Chondrocyte (in vitro differentiated cells): ENCODE measurements around the gene MYO16. TPM values are rescaled to one million over a fixed set of nuclear protein-coding genes. Genes with fewer than 3 reads are reported as not detected.

Experiments
- DNase-seq: peaks from one replicate; pipeline ENCODE4 v3.0.0; 2021; ENCODE audit warnings: mixed read lengths, low spot score
- H3K27ac Mint-ChIP-seq: one replicate; pipeline ENCODE4 v1.8.0; 2021; ENCODE audit warnings: mild to moderate bottlenecking, moderate library complexity, mixed read lengths; ENCODE audit not compliant: unreplicated experiment
- H3K27me3 Mint-ChIP-seq: 2 replicates; pipeline ENCODE4 v1.8.0; 2021; ENCODE audit warnings: low read depth, mixed read lengths
- H3K36me3 Mint-ChIP-seq: 2 replicates; pipeline ENCODE4 v1.8.0; 2021; ENCODE audit warnings: low read depth, mixed read lengths
- H3K4me1 Mint-ChIP-seq: 2 replicates; pipeline ENCODE4 v1.8.0; 2021; ENCODE audit warnings: low read depth, mild to moderate bottlenecking, mixed read lengths
- H3K4me3 Mint-ChIP-seq: one replicate; pipeline ENCODE4 v1.8.0; 2021; ENCODE audit warnings: mild to moderate bottlenecking, moderate library complexity, mixed read lengths; ENCODE audit not compliant: unreplicated experiment
- H3K9me3 Mint-ChIP-seq: 2 replicates; pipeline ENCODE4 v1.8.0; 2021; ENCODE audit warnings: low read depth, mixed read lengths
- total RNA-seq: library from RNA; stranded (reverse); gene quantifications from 3 replicates; pipeline ENCODE4 v1.2.1, GENCODE V29; 2021
- TF ChIP-seq, protein P1 (sequence below): fragments of 200-600 bp; sonication (generic); IDR thresholded peaks from 2 replicates; pipeline ENCODE4 v1.5.0; 2021; ENCODE audit warnings: antibody characterized with exemption, mild to moderate bottlenecking, moderate library complexity

Gene MYO16
- total RNA-seq, 1 donor from 2014 or later = 0.12 TPM

- no peak for DNase-seq
- peaks cover 19% of the 10 kb centered on the region for H3K27me3 Mint-ChIP-seq
- no peaks in the 10 kb centered on the region for H3K36me3 Mint-ChIP-seq
- H3K4me3 Mint-ChIP-seq = no peak overlapping the region
- TF ChIP-seq, protein P1, sequence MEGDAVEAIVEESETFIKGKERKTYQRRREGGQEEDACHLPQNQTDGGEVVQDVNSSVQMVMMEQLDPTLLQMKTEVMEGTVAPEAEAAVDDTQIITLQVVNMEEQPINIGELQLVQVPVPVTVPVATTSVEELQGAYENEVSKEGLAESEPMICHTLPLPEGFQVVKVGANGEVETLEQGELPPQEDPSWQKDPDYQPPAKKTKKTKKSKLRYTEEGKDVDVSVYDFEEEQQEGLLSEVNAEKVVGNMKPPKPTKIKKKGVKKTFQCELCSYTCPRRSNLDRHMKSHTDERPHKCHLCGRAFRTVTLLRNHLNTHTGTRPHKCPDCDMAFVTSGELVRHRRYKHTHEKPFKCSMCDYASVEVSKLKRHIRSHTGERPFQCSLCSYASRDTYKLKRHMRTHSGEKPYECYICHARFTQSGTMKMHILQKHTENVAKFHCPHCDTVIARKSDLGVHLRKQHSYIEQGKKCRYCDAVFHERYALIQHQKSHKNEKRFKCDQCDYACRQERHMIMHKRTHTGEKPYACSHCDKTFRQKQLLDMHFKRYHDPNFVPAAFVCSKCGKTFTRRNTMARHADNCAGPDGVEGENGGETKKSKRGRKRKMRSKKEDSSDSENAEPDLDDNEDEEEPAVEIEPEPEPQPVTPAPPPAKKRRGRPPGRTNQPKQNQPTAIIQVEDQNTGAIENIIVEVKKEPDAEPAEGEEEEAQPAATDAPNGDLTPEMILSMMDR = no peak
- no peaks in the 10 kb centered on the region for H3K4me1 Mint-ChIP-seq
- H3K9me3 Mint-ChIP-seq = no peaks in the 10 kb centered on the region
- no peak overlapping the region for H3K27ac Mint-ChIP-seq
Observed at GRCh38 chr13:108680011-108680410, 50.6 kb downstream of the MYO16 start.

DNA sequence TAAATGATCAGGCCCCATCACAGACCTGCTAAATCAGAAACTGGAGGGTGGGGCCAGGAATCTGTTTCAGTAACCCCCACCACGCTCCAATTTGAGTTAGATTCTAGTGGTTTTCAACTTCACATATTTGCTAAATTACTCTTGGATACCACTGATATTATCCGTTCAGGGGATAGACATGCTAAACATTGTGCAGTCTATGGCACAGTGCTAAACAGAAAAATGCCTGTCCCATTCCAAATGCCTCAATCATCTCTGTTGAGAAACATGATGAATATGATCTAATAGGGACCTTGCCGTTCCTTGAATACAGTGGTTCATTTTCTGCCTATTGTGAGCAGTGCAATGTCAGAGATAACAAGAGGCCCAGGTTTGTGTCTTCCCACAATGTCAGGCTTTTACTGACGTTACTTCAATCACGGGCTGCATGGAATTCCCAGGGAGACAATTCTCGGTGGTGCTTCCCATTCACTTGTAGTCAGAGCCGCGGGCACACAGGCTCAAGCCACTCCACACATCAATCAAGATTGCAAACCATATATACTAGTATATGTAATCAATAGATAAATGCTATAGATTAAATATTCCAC is 52.7 kb downstream of the MYO16 start:
- H3K27me3 Mint-ChIP-seq = peaks cover 12% of the 10 kb centered on the region
- H3K36me3 Mint-ChIP-seq = no peaks in the 10 kb centered on the region
- no peak for DNase-seq
- no peak overlapping the region for H3K4me3 Mint-ChIP-seq
- H3K4me1 Mint-ChIP-seq = no peaks in the 10 kb centered on the region
- TF ChIP-seq, protein P1 = no peak
- no peak overlapping the region for H3K27ac Mint-ChIP-seq
- H3K9me3 Mint-ChIP-seq = no peaks in the 10 kb centered on the region

- no peaks in the 10 kb centered on the region for H3K36me3 Mint-ChIP-seq
- H3K27me3 Mint-ChIP-seq = peaks cover 12% of the 10 kb centered on the region
- TF ChIP-seq, protein P1 = no peak
- no peak overlapping the region for H3K27ac Mint-ChIP-seq
- H3K4me1 Mint-ChIP-seq = no peaks in the 10 kb centered on the region
- H3K9me3 Mint-ChIP-seq = no peaks in the 10 kb centered on the region
- H3K4me3 Mint-ChIP-seq = no peak overlapping the region
- no peak for DNase-seq
Observed at GRCh38 chr13:108682714-108683113, 53.3 kb downstream of the MYO16 start.

GRCh38 chr13:108686027-108686426 is 56.6 kb downstream of the MYO16 start:
- TF ChIP-seq, protein P1 = no peak
- Mint-ChIP-seq H3K36me3 (no peaks in the 10 kb centered on the region), H3K9me3 (no peaks in the 10 kb centered on the region), H3K27me3 (peaks cover 2% of the 10 kb centered on the region), H3K4me3 (no peak overlapping the region), H3K4me1 (no peaks in the 10 kb centered on the region), H3K27ac (no peak overlapping the region)
- DNase-seq = no peak

- no peak overlapping the region for H3K4me3 Mint-ChIP-seq
- H3K27ac Mint-ChIP-seq = no peak overlapping the region
- H3K27me3 Mint-ChIP-seq = peaks cover 2% of the 10 kb centered on the region
- DNase-seq = no peak
- peaks cover 3% of the 10 kb centered on the region for H3K9me3 Mint-ChIP-seq
- TF ChIP-seq, protein P1 = no peak
- peaks cover 6% of the 10 kb centered on the region for H3K4me1 Mint-ChIP-seq
- H3K36me3 Mint-ChIP-seq = no peaks in the 10 kb centered on the region
Observed at GRCh38 chr13:108690726-108691125, 61.3 kb downstream of the MYO16 start.
